Panc1 (cell line): ENCODE results near the gene NTF4. TPM values are rescaled to one million over a fixed set of nuclear protein-coding genes. Genes with fewer than 3 reads are reported as not detected.

ENCODE experiments used
- ATAC-seq: fragments of 200-7000 bp; cut with Tn5 transposase; 2 replicates; pipeline ENCODE4 v1.9.1; 2020; ENCODE audit warnings: mild to moderate bottlenecking, moderate library complexity
- BruUV-seq: library from RNA; stranded (reverse); fragments of 400-500 nt; replicated peaks from 2 replicates; lab custom pipeline; 2021; lab: Mats Ljungman, UMichigan
- CTCF ChIA-PET: fragments of 300-600 bp; sonication (Branson Sonifier 250); formaldehyde crosslinking; loops from one replicate; lab custom pipeline; 2022; ENCODE audit warnings: antibody characterized with exemption; lab: Charles Lee
- POLR2A ChIA-PET: fragments of 300-600 bp; sonication (Branson Sonifier 250); formaldehyde crosslinking; loops from one replicate; lab custom pipeline; 2022; ENCODE audit warnings: antibody characterized with exemption; lab: Charles Lee
- DNase-seq: peaks from one replicate; pipeline ENCODE4 v3.0.0-alpha.2; 2010; ENCODE audit warnings: low read depth, low spot score
- H3K27ac ChIP-seq: 2 replicates; pipeline ENCODE4 v1.5.1; 2011; ENCODE audit warnings: mild to moderate bottlenecking, low read length, inconsistent platforms
- H3K27me3 ChIP-seq: fragments of 200-500 bp; sonication (Bioruptor generic); 2 replicates; pipeline ENCODE4 v1.6.0; 2014; ENCODE audit warnings: low read length, inconsistent platforms; ENCODE audit not compliant: control insufficient read depth, insufficient read depth
- H3K36me3 ChIP-seq: fragments of 200-500 bp; sonication (Bioruptor generic); 2 replicates; pipeline ENCODE4 v1.5.1; 2014; ENCODE audit warnings: inconsistent platforms, mild to moderate bottlenecking, low read length, moderate library complexity; ENCODE audit not compliant: control insufficient read depth, insufficient read depth
- H3K4me1 ChIP-seq: 2 replicates; pipeline ENCODE4 v1.5.1; 2011; ENCODE audit warnings: inconsistent platforms, mild to moderate bottlenecking, low read length, moderate library complexity; ENCODE audit not compliant: control insufficient read depth, insufficient read depth
- H3K4me3 ChIP-seq, 2 experiments: 2 replicates each; pipeline ENCODE4 v1.5.1; 2011 to 2012; ENCODE audit warnings: low read depth in 2 of 2, low read length in 2 of 2, mild to moderate bottlenecking in 2 of 2, inconsistent platforms in 1 of 2, moderate library complexity in 1 of 2
- H3K9me3 ChIP-seq: fragments of 200-500 bp; sonication (Bioruptor generic); 2 replicates; pipeline ENCODE4 v1.5.1; 2014; ENCODE audit warnings: low read depth, mild to moderate bottlenecking, inconsistent platforms, low read length, moderate library complexity; ENCODE audit not compliant: control insufficient read depth, insufficient read depth
- POLR2AphosphoS5 ChIP-seq: IDR thresholded peaks from 2 replicates; pipeline ENCODE4 v1.6.1; 2012; ENCODE audit warnings: mild to moderate bottlenecking, low read depth, low read length, moderate library complexity
- SIN3A ChIP-seq: IDR thresholded peaks from 2 replicates; pipeline ENCODE4 v1.6.1; 2012; ENCODE audit warnings: low read depth, mild to moderate bottlenecking, low read length, moderate library complexity, borderline replicate concordance; ENCODE audit not compliant: insufficient read depth
- TCF7L2 ChIP-seq: IDR thresholded peaks from 2 replicates; pipeline ENCODE4 v1.6.1; 2011; ENCODE audit warnings: mild to moderate bottlenecking, low read depth, low read length, inconsistent platforms
- in situ Hi-C: cut with HindIII; loops from 2 replicates; pipeline ENCODE4 v1.10.0; 2016; ENCODE audit warnings: low sequenced_read_pairs, low pct_unique_long_range_greater_than_20kb
- intact Hi-C: fragments of 100-400 bp; cut with micrococcal nuclease; formaldehyde crosslinking; loops from one replicate; pipeline ENCODE4 v1.10.0; 2022; ENCODE audit not compliant: unreplicated experiment
- total RNA-seq: library from RNA; stranded (reverse); gene quantifications from one replicate; pipeline ENCODE4 v1.2.1, GENCODE V29; 2021; ENCODE audit not compliant: unreplicated experiment
- TF ChIP-seq, protein P1 (sequence below), 2 experiments: IDR thresholded peaks; 2 replicates each; pipeline ENCODE4 v1.6.1; 2011 to 2012; ENCODE audit warnings: low read depth in 2 of 2, control low read depth in 1 of 2, low read length in 1 of 2, mild to moderate bottlenecking in 1 of 2, moderate library complexity in 1 of 2; ENCODE audit not compliant: insufficient read depth in 1 of 2
- TF ChIP-seq, protein P2 (sequence below): fragments of 450-650 bp; IDR thresholded peaks from 2 replicates; pipeline ENCODE4 v1.5.1; 2017; ENCODE audit warnings: mild to moderate bottlenecking

Gene NTF4
- total RNA-seq, 1 experiment from 2014 or later, result 0.39 TPM

- in situ Hi-C loops, result no loop called here
- ChIA-PET CTCF (no interaction called here), POLR2A (no interaction called here)
- no TSS peak for BruUV-seq
- TF ChIP-seq TCF7L2 (no peak), SIN3A (no peak), POLR2AphosphoS5 (no peak)
- TF ChIP-seq, protein P1, sequence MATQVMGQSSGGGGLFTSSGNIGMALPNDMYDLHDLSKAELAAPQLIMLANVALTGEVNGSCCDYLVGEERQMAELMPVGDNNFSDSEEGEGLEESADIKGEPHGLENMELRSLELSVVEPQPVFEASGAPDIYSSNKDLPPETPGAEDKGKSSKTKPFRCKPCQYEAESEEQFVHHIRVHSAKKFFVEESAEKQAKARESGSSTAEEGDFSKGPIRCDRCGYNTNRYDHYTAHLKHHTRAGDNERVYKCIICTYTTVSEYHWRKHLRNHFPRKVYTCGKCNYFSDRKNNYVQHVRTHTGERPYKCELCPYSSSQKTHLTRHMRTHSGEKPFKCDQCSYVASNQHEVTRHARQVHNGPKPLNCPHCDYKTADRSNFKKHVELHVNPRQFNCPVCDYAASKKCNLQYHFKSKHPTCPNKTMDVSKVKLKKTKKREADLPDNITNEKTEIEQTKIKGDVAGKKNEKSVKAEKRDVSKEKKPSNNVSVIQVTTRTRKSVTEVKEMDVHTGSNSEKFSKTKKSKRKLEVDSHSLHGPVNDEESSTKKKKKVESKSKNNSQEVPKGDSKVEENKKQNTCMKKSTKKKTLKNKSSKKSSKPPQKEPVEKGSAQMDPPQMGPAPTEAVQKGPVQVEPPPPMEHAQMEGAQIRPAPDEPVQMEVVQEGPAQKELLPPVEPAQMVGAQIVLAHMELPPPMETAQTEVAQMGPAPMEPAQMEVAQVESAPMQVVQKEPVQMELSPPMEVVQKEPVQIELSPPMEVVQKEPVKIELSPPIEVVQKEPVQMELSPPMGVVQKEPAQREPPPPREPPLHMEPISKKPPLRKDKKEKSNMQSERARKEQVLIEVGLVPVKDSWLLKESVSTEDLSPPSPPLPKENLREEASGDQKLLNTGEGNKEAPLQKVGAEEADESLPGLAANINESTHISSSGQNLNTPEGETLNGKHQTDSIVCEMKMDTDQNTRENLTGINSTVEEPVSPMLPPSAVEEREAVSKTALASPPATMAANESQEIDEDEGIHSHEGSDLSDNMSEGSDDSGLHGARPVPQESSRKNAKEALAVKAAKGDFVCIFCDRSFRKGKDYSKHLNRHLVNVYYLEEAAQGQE (IDR thresholded peaks at IDR 0.05; ENCODE audit: insufficient read depth in 1 of 2, low read depth in 2 of 2, low read length in 1 of 2), result no peak
- TF ChIP-seq, protein P2, sequence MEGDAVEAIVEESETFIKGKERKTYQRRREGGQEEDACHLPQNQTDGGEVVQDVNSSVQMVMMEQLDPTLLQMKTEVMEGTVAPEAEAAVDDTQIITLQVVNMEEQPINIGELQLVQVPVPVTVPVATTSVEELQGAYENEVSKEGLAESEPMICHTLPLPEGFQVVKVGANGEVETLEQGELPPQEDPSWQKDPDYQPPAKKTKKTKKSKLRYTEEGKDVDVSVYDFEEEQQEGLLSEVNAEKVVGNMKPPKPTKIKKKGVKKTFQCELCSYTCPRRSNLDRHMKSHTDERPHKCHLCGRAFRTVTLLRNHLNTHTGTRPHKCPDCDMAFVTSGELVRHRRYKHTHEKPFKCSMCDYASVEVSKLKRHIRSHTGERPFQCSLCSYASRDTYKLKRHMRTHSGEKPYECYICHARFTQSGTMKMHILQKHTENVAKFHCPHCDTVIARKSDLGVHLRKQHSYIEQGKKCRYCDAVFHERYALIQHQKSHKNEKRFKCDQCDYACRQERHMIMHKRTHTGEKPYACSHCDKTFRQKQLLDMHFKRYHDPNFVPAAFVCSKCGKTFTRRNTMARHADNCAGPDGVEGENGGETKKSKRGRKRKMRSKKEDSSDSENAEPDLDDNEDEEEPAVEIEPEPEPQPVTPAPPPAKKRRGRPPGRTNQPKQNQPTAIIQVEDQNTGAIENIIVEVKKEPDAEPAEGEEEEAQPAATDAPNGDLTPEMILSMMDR, result no peak
- DNase-seq (no peak), ATAC-seq (no peak)
- Histone ChIP-seq H3K36me3 (peaks cover 9% of the 10 kb centered on the region), H3K27me3 (no peaks in the 10 kb centered on the region), H3K4me3 (no peak overlapping the region), H3K27ac (no peak overlapping the region), H3K4me1 (peaks cover 6% of the 10 kb centered on the region), H3K9me3 (no peaks in the 10 kb centered on the region)
- intact Hi-C loops, result no loop called here
These were observed 28.1 kb upstream of the NTF4 start for GRCh38 chr19:49092686-49093085.

DNA sequence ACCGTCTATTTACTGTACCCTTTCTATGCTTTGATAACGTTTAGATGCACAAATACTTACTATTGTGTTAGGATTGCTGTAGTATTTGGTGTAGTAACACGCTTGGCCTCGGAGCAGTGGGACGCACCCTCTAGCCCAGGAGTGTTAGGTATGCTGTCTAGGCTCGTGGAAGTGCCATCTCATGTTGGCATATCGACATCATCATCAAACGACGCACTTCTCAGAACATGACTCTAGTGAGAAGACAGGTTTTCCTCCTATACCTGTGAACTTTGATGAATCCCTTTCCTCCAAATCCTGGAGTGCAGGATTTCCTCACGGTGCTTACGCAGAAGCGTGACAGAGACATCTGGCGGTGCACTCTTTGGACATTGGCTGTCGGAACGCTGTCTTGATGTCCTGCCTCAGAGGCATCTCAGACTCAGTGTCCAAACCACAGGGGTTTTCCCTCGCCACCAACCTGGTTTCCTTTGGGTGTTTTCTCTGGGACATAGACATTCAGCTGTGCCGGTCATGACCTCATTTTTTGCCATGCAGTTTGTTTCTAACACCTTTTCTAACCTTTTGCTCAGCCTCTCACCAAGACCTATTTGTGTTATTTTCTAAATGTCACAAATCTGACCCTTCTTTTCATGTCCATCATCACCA, 26.9 kb upstream of the NTF4 start:
- no peak for DNase-seq
- in situ Hi-C loops, result no loop called here
- no peaks in the 10 kb centered on the region for H3K27me3 ChIP-seq
- H3K9me3 ChIP-seq, result no peaks in the 10 kb centered on the region
- H3K27ac ChIP-seq, result no peak overlapping the region
- BruUV-seq, result no TSS peak
- POLR2A ChIA-PET, result no interaction called here
- TF ChIP-seq SIN3A, result no peak
- H3K36me3 ChIP-seq, result peaks cover 9% of the 10 kb centered on the region
- CTCF ChIA-PET, result no interaction called here
- intact Hi-C loops, result no loop called here
- H3K4me3 ChIP-seq, result no peak overlapping the region
- no peak for ATAC-seq
- H3K4me1 ChIP-seq, result no peaks in the 10 kb centered on the region

- intact Hi-C loops, result no loop called here
- CTCF ChIA-PET, result no interaction called here
- DNase-seq (no peak), ATAC-seq (no peak)
- H3K4me1 ChIP-seq, result no peaks in the 10 kb centered on the region
- in situ Hi-C loops, result no loop called here
- no peak for TF ChIP-seq TCF7L2
- no peak for TF ChIP-seq SIN3A
- TF ChIP-seq, protein P1 (IDR thresholded peaks at IDR 0.05; ENCODE audit: insufficient read depth in 1 of 2, low read depth in 2 of 2, low read length in 1 of 2), result no peak
- TF ChIP-seq, protein P2, result no peak
- TF ChIP-seq POLR2AphosphoS5, result no peak
- peak overlapping the region; percentile 93 to 95 for H3K4me3 ChIP-seq
- no TSS peak for BruUV-seq
- no peaks in the 10 kb centered on the region for H3K27me3 ChIP-seq
- H3K27ac ChIP-seq, result peak overlapping the region; percentile 94
- no peaks in the 10 kb centered on the region for H3K9me3 ChIP-seq
- peaks cover 13% of the 10 kb centered on the region for H3K36me3 ChIP-seq
- POLR2A ChIA-PET, result no interaction called here
These were observed 21.7 kb upstream of the NTF4 start for GRCh38 chr19:49086296-49086695.
